ENCODE data around the gene TMEM176A.

Gene TMEM176A

GRCh38 chr7:150831851-150832250 is 31.3 kb downstream of the TMEM176A start:
- Histone ChIP-seq H3K36me3 (no peaks in the 10 kb centered on the region), H3K4me3 (ENCODE audit: low read depth, low read length) (no peak overlapping the region), H3K27me3 (ENCODE audit: insufficient read depth, low read depth, severe bottlenecking) (no peaks in the 10 kb centered on the region), H3K9me3 (ENCODE audit: severe bottlenecking) (no peaks in the 10 kb centered on the region), H3K27ac (peak overlapping the region; percentile 73)
- no peak for DNase-seq
- no peak for TF ChIP-seq CTCF (IDR thresholded peaks at IDR 0.05; ENCODE audit: low read depth, low read length)

GRCh38 chr7:150835019-150835418 is 34.5 kb downstream of the TMEM176A start:
- H3K36me3 ChIP-seq: no peaks in the 10 kb centered on the region
- no peak overlapping the region for H3K4me3 ChIP-seq (ENCODE audit: low read depth, low read length)
- TF ChIP-seq CTCF (IDR thresholded peaks at IDR 0.05; ENCODE audit: low read depth, low read length): no peak
- H3K27me3 ChIP-seq (ENCODE audit: insufficient read depth, low read depth, severe bottlenecking): no peaks in the 10 kb centered on the region
- no peak overlapping the region for H3K27ac ChIP-seq
- H3K9me3 ChIP-seq (ENCODE audit: severe bottlenecking): no peaks in the 10 kb centered on the region
- DNase-seq: no peak

- H3K27me3 ChIP-seq (ENCODE audit: insufficient read depth, low read depth, severe bottlenecking): no peaks in the 10 kb centered on the region
- no peak for TF ChIP-seq CTCF (IDR thresholded peaks at IDR 0.05; ENCODE audit: low read depth, low read length)
- DNase-seq: no peak
- no peaks in the 10 kb centered on the region for H3K36me3 ChIP-seq
- H3K9me3 ChIP-seq (ENCODE audit: severe bottlenecking): no peaks in the 10 kb centered on the region
- H3K4me3 ChIP-seq (ENCODE audit: low read depth, low read length): no peak overlapping the region
- no peak overlapping the region for H3K27ac ChIP-seq
These were observed 35.2 kb downstream of the TMEM176A start for GRCh38 chr7:150835702-150836280.

- DNase-seq: no peak
- no peaks in the 10 kb centered on the region for H3K27me3 ChIP-seq (ENCODE audit: insufficient read depth, low read depth, severe bottlenecking)
These were observed 38.5 kb downstream of the TMEM176A start for GRCh38 chr7:150838965-150839650.

GRCh38 chr7:150842018-150842417 is 41.4 kb downstream of the TMEM176A start:
- TF ChIP-seq CTCF (IDR thresholded peaks at IDR 0.05; ENCODE audit: low read depth, low read length): no peak
- Histone ChIP-seq H3K4me3 (ENCODE audit: low read depth, low read length) (no peak overlapping the region), H3K9me3 (ENCODE audit: severe bottlenecking) (no peaks in the 10 kb centered on the region), H3K27me3 (ENCODE audit: insufficient read depth, low read depth, severe bottlenecking) (no peaks in the 10 kb centered on the region), H3K36me3 (no peaks in the 10 kb centered on the region), H3K27ac (no peak overlapping the region)
- DNase-seq: no peak

More at GRCh38 chr7:150838965-150839650, 38.5 kb downstream of the TMEM176A start:
- H3K9me3 ChIP-seq (ENCODE audit: severe bottlenecking): no peaks in the 10 kb centered on the region
- no peak overlapping the region for H3K27ac ChIP-seq
- H3K4me3 ChIP-seq (ENCODE audit: low read depth, low read length): no peak overlapping the region
- no peaks in the 10 kb centered on the region for H3K36me3 ChIP-seq
- TF ChIP-seq CTCF (IDR thresholded peaks at IDR 0.05; ENCODE audit: low read depth, low read length): no peak
